ENCODE results near the gene SUZ12.
"Not testable (repeated sequence)": the region's sequence is repeated elsewhere in the genome, so short reads cannot be mapped to it uniquely, and the experiment has no call there.

- not testable (repeated sequence) for TF ChIP-seq SNAI2 (CRISPR knock-in tag; IDR thresholded peaks at IDR 0.05); ZFP3 (CRISPR knock-in tag; IDR thresholded peaks at IDR 0.05); CREB5 (CRISPR knock-in tag; IDR thresholded peaks at IDR 0.05; ENCODE audit: low read depth); GLIS3 (CRISPR knock-in tag; IDR thresholded peaks at IDR 0.05)
These were observed 55.0 kb downstream of the SUZ12 start for GRCh38 chr17:31991821-31992220.

Data from SK-N-SH treated with all-trans-retinoic acid at 6 μM for 48 hours (cell line).